ENCODE data around the gene HOTAIR. TPM values are rescaled to one million over a fixed set of nuclear protein-coding genes. Genes with fewer than 3 reads are reported as not detected.

Gene HOTAIR
- polyA plus RNA-seq, 1 donor from 2014 or later = not detected

- Histone ChIP-seq H3K9me3 (ENCODE audit: low read length) (no peaks in the 10 kb centered on the region), H3F3A (ENCODE audit: insufficient read depth, low read length, poor library complexity, severe bottlenecking) (no peaks in the 10 kb centered on the region), H3K9ac (ENCODE audit: low read length) (no peak overlapping the region), H3K79me2 (replicated peaks; ENCODE audit: insufficient read depth, low read length) (no peaks in the 10 kb centered on the region), H3K27ac (ENCODE audit: low read length) (no peak overlapping the region), H3K4me3 (ENCODE audit: low read length) (no peak overlapping the region), H3K36me3 (ENCODE audit: insufficient read depth, low read length) (no peaks in the 10 kb centered on the region), H3K9me2 (ENCODE audit: insufficient read depth, low read length) (no peaks in the 10 kb centered on the region), H3K27me3 (ENCODE audit: insufficient read depth, low read depth, low read length) (peaks cover 100% of the 10 kb centered on the region), H4K20me1 (ENCODE audit: insufficient read depth) (no peaks in the 10 kb centered on the region), H2AFZ (ENCODE audit: low read depth, low read length) (no peak overlapping the region), H3K4me2 (ENCODE audit: low read length) (no peak overlapping the region)
- TF ChIP-seq, protein P1, sequence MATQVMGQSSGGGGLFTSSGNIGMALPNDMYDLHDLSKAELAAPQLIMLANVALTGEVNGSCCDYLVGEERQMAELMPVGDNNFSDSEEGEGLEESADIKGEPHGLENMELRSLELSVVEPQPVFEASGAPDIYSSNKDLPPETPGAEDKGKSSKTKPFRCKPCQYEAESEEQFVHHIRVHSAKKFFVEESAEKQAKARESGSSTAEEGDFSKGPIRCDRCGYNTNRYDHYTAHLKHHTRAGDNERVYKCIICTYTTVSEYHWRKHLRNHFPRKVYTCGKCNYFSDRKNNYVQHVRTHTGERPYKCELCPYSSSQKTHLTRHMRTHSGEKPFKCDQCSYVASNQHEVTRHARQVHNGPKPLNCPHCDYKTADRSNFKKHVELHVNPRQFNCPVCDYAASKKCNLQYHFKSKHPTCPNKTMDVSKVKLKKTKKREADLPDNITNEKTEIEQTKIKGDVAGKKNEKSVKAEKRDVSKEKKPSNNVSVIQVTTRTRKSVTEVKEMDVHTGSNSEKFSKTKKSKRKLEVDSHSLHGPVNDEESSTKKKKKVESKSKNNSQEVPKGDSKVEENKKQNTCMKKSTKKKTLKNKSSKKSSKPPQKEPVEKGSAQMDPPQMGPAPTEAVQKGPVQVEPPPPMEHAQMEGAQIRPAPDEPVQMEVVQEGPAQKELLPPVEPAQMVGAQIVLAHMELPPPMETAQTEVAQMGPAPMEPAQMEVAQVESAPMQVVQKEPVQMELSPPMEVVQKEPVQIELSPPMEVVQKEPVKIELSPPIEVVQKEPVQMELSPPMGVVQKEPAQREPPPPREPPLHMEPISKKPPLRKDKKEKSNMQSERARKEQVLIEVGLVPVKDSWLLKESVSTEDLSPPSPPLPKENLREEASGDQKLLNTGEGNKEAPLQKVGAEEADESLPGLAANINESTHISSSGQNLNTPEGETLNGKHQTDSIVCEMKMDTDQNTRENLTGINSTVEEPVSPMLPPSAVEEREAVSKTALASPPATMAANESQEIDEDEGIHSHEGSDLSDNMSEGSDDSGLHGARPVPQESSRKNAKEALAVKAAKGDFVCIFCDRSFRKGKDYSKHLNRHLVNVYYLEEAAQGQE (IDR thresholded peaks at IDR 0.05; ENCODE audit: borderline replicate concordance) = no peak
- TF ChIP-seq EZH2 (IDR thresholded peaks at IDR 0.05; ENCODE audit: borderline replicate concordance, insufficient read depth, low read length, poor library complexity, severe bottlenecking) = peak; percentile 7
These were observed 44.0 kb downstream of the HOTAIR start for GRCh38 chr12:53930591-53931255.

DNA sequence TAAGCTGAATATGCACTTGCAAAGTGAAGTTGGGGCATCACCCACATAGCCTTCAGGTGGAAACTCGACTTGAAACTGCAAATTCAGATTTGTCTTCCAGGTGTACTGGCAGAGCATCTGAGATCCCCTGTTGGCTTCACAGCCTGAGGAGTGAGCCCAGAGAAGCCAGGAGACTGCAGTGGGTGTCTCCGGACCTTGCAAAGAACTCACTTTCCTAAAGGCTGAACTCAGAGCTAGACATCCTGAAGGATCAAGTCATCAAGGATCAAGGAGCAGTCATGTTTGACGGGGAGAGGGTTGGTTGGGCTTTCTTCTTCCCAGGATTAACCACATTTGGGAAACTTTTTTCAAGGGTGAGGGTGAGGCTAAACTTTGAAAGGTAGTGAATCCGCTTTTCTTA is 45.2 kb downstream of the HOTAIR start:
- Histone ChIP-seq H3K9me2 (ENCODE audit: insufficient read depth, low read length) (no peaks in the 10 kb centered on the region), H3K79me2 (replicated peaks; ENCODE audit: insufficient read depth, low read length) (no peaks in the 10 kb centered on the region), H4K20me1 (ENCODE audit: insufficient read depth) (no peaks in the 10 kb centered on the region), H3K9ac (ENCODE audit: low read length) (no peak overlapping the region), H3K9me3 (ENCODE audit: low read length) (no peaks in the 10 kb centered on the region), H3K27me3 (ENCODE audit: insufficient read depth, low read depth, low read length) (peaks cover 100% of the 10 kb centered on the region), H3K27ac (ENCODE audit: low read length) (no peak overlapping the region), H3K4me2 (ENCODE audit: low read length) (no peak overlapping the region), H3K4me3 (ENCODE audit: low read length) (no peak overlapping the region), H2AFZ (ENCODE audit: low read depth, low read length) (no peak overlapping the region), H3K36me3 (ENCODE audit: insufficient read depth, low read length) (no peaks in the 10 kb centered on the region), H3F3A (ENCODE audit: insufficient read depth, low read length, poor library complexity, severe bottlenecking) (no peaks in the 10 kb centered on the region)
- no peak for TF ChIP-seq MXI1 (conservative IDR thresholded peaks at IDR 0.05; ENCODE audit: poor library complexity, severe bottlenecking)
- TF ChIP-seq, protein P1 (IDR thresholded peaks at IDR 0.05; ENCODE audit: borderline replicate concordance) = no peak
- no peak for TF ChIP-seq CTCF (IDR thresholded peaks at IDR 0.05; ENCODE audit: poor library complexity, severe bottlenecking)
- no peak for TF ChIP-seq EZH2 (IDR thresholded peaks at IDR 0.05; ENCODE audit: borderline replicate concordance, insufficient read depth, low read length, poor library complexity, severe bottlenecking)
- TF ChIP-seq SMC3 (conservative IDR thresholded peaks at IDR 0.05; ENCODE audit: poor library complexity) = no peak
- no peak for TF ChIP-seq POLR2AphosphoS5 (IDR thresholded peaks at IDR 0.05)
- TF ChIP-seq EP300 (conservative IDR thresholded peaks at IDR 0.05; ENCODE audit: poor library complexity, severe bottlenecking) = no peak
- no peak for TF ChIP-seq RAD21 (conservative IDR thresholded peaks at IDR 0.05)
